OCI-M2 (cell line): Measurements from ENCODE around the gene CAMK1.

ENCODE experiments used
- DNase-seq: peaks from one replicate; lab custom pipeline; 2025; ENCODE audit not compliant: unreplicated experiment; lab: John Stamatoyannopoulos, UW

The CAMK1 gene

DNA sequence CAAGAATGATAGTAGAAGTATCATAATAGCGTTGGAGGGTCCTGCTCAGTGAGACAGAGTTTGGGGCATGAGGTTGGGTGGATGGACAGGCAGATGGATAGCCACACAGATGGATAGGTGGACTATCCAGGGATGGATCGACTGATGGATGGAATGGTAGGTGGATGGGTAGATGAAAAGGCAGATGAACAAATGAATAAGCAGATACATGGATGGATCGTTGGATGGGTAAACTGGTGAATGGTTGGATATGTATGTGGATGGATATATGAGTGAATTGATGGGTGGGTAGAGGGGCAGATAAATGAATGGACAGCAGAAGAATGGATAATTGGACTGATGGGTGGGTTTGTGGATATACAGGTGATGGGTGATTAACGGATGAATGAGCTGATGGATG is 56.6 kb downstream of the CAMK1 start:
- no peak for DNase-seq

DNA sequence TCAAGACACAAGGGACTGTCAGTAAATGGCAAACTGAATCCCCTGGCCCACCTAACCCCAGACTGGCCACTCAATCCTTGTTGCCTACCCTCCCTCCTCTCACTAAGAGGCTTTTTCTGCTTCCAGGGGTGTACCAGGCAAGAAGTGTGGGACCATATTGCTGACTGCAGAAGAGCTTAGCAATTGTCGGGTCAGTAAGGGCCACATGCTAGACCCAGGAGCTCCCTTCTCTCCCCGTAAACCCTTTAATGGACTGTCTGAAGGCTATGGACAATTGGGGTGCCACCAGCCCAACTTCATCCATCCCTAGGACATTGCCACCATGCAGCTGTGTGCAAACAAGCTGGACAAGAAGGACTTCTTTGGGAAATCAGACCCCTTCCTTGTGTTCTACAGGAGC is 57.3 kb downstream of the CAMK1 start:
- DNase-seq: no peak

- no peak for DNase-seq
These were observed 59.5 kb downstream of the CAMK1 start for GRCh38 chr3:9710174-9710739.
